ENCODE results near the gene CD226.

CD226 gene

DNA sequence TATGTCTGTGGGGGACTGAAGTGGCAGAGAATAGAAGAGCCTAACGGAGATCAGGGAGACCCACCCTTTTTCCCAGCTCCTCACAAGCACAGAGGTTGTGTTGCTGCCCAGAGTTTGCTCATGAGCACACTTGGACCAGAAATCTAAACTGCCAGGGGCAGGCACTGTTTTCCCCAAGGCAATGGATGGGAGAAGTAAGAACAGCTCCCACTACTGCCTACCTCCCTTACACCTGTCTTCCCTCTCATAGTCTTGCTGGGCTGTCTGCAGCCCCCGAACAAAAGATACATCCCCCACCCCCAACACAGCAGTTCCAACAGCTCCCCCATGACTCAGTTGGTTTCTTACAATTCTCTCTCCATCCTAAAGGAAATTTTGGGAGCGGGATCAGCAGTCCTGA is 48.1 kb upstream of the CD226 start:
- H4K20me1 ChIP-seq (ENCODE audit: low read depth, low read length), result no peaks in the 10 kb centered on the region
- H3K9me2 ChIP-seq (replicated peaks; ENCODE audit: insufficient read depth, low read length), result no peaks in the 10 kb centered on the region
- no peak overlapping the region for H3K27ac ChIP-seq (ENCODE audit: low read depth, low read length)
- no peak overlapping the region for H2AFZ ChIP-seq (ENCODE audit: low read depth, low read length, severe bottlenecking)
- no peaks in the 10 kb centered on the region for H3K27me3 ChIP-seq (ENCODE audit: low read length)
- H3F3A ChIP-seq (ENCODE audit: insufficient read depth), result no peaks in the 10 kb centered on the region
- H3K9me3 ChIP-seq (ENCODE audit: insufficient read depth, low read length), result no peaks in the 10 kb centered on the region
- H3K4me2 ChIP-seq (ENCODE audit: low read depth, low read length, poor library complexity, severe bottlenecking), result no peak overlapping the region
- no peaks in the 10 kb centered on the region for H3K36me3 ChIP-seq (ENCODE audit: low read length)
- H3K79me2 ChIP-seq (ENCODE audit: insufficient read depth, low read length), result no peaks in the 10 kb centered on the region
- H3K4me3 ChIP-seq (ENCODE audit: insufficient read depth, low read length, poor library complexity, severe bottlenecking), result no peak overlapping the region
- H3K9ac ChIP-seq (ENCODE audit: low read length), result no peak overlapping the region
- TF ChIP-seq EZH2phosphoT487 (conservative IDR thresholded peaks at IDR 0.05; ENCODE audit: low read length), result no peak
- TF ChIP-seq, protein P1, sequence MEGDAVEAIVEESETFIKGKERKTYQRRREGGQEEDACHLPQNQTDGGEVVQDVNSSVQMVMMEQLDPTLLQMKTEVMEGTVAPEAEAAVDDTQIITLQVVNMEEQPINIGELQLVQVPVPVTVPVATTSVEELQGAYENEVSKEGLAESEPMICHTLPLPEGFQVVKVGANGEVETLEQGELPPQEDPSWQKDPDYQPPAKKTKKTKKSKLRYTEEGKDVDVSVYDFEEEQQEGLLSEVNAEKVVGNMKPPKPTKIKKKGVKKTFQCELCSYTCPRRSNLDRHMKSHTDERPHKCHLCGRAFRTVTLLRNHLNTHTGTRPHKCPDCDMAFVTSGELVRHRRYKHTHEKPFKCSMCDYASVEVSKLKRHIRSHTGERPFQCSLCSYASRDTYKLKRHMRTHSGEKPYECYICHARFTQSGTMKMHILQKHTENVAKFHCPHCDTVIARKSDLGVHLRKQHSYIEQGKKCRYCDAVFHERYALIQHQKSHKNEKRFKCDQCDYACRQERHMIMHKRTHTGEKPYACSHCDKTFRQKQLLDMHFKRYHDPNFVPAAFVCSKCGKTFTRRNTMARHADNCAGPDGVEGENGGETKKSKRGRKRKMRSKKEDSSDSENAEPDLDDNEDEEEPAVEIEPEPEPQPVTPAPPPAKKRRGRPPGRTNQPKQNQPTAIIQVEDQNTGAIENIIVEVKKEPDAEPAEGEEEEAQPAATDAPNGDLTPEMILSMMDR (IDR thresholded peaks at IDR 0.05; ENCODE audit: insufficient read depth, low read length, poor library complexity, severe bottlenecking), result no peak

DNA sequence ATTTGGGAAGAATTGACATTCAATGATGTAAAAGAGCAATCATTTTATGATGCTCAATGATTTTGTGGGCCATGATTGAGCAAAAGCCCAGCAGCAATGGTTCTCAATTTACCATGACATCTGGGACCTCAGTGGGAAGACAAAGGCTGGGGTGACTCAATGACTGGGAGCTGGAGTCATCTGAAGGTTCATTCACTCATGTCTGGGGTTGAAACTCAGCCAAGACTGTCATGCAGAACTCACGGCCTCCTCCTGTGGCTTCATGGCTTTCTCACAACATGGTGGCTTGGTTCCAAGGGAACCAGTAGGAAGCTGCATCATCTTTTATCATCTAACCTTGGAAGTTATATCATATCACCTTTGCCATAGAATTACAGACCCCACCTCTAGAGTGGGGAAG is 45.1 kb upstream of the CD226 start:
- TF ChIP-seq, protein P1 (IDR thresholded peaks at IDR 0.05; ENCODE audit: insufficient read depth, low read length, poor library complexity, severe bottlenecking), result no peak
- TF ChIP-seq EZH2phosphoT487 (conservative IDR thresholded peaks at IDR 0.05; ENCODE audit: low read length), result no peak
- Histone ChIP-seq H2AFZ (ENCODE audit: low read depth, low read length, severe bottlenecking) (no peak overlapping the region), H4K20me1 (ENCODE audit: low read depth, low read length) (no peaks in the 10 kb centered on the region), H3K4me2 (ENCODE audit: low read depth, low read length, poor library complexity, severe bottlenecking) (no peak overlapping the region), H3K4me3 (ENCODE audit: insufficient read depth, low read length, poor library complexity, severe bottlenecking) (no peak overlapping the region), H3K9me3 (ENCODE audit: insufficient read depth, low read length) (no peaks in the 10 kb centered on the region), H3K36me3 (ENCODE audit: low read length) (peaks cover 9% of the 10 kb centered on the region), H3K79me2 (ENCODE audit: insufficient read depth, low read length) (no peaks in the 10 kb centered on the region), H3K27ac (ENCODE audit: low read depth, low read length) (no peak overlapping the region), H3K9me2 (replicated peaks; ENCODE audit: insufficient read depth, low read length) (no peaks in the 10 kb centered on the region), H3F3A (ENCODE audit: insufficient read depth) (no peaks in the 10 kb centered on the region), H3K9ac (ENCODE audit: low read length) (no peak overlapping the region), H3K27me3 (ENCODE audit: low read length) (no peaks in the 10 kb centered on the region)

GRCh38 chr18:69987870-69988269 is 40.2 kb upstream of the CD226 start:
- Histone ChIP-seq H3K9ac (ENCODE audit: low read length) (no peak overlapping the region), H4K20me1 (ENCODE audit: low read depth, low read length) (no peaks in the 10 kb centered on the region)
- TF ChIP-seq, protein P1 (IDR thresholded peaks at IDR 0.05; ENCODE audit: insufficient read depth, low read length, poor library complexity, severe bottlenecking), result no peak

DNA sequence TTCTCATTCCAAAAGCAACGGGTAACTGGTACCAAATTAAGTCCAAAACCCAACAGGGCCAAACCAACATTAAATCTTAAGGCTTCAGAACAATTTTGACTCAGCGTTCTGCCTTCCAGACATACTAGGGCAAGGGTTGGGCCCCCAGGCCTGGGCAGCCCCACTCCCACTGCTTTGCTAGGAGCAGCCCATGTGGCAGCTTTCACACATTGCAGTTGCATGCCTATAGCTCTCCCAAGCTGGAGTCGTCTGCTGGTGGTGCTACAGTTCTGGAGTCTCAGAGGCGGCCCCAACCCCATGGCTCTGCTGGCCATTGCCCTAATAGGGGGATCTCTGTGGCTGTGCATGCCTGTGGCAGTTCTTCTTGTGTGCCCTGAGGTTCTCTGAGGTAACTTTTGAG is 37.6 kb upstream of the CD226 start:
- Histone ChIP-seq H3K4me2 (ENCODE audit: low read depth, low read length, poor library complexity, severe bottlenecking) (no peak overlapping the region), H3K27ac (ENCODE audit: low read depth, low read length) (no peak overlapping the region), H4K20me1 (ENCODE audit: low read depth, low read length) (no peaks in the 10 kb centered on the region), H3K9me3 (ENCODE audit: insufficient read depth, low read length) (no peaks in the 10 kb centered on the region), H3K27me3 (ENCODE audit: low read length) (no peaks in the 10 kb centered on the region), H3K4me3 (ENCODE audit: insufficient read depth, low read length, poor library complexity, severe bottlenecking) (no peak overlapping the region), H3F3A (ENCODE audit: insufficient read depth) (no peaks in the 10 kb centered on the region), H3K9me2 (replicated peaks; ENCODE audit: insufficient read depth, low read length) (no peaks in the 10 kb centered on the region), H3K79me2 (ENCODE audit: insufficient read depth, low read length) (no peaks in the 10 kb centered on the region), H3K9ac (ENCODE audit: low read length) (no peak overlapping the region), H2AFZ (ENCODE audit: low read depth, low read length, severe bottlenecking) (no peak overlapping the region), H3K36me3 (ENCODE audit: low read length) (peaks cover 9% of the 10 kb centered on the region)
- TF ChIP-seq, protein P1 (IDR thresholded peaks at IDR 0.05; ENCODE audit: insufficient read depth, low read length, poor library complexity, severe bottlenecking), result no peak
- no peak for TF ChIP-seq EZH2phosphoT487 (conservative IDR thresholded peaks at IDR 0.05; ENCODE audit: low read length)

More at GRCh38 chr18:69987870-69988269, 40.2 kb upstream of the CD226 start:
- Histone ChIP-seq H2AFZ (ENCODE audit: low read depth, low read length, severe bottlenecking) (no peak overlapping the region), H3F3A (ENCODE audit: insufficient read depth) (no peaks in the 10 kb centered on the region), H3K9me3 (ENCODE audit: insufficient read depth, low read length) (no peaks in the 10 kb centered on the region), H3K79me2 (ENCODE audit: insufficient read depth, low read length) (no peaks in the 10 kb centered on the region), H3K9me2 (replicated peaks; ENCODE audit: insufficient read depth, low read length) (no peaks in the 10 kb centered on the region), H3K4me2 (ENCODE audit: low read depth, low read length, poor library complexity, severe bottlenecking) (no peak overlapping the region), H3K36me3 (ENCODE audit: low read length) (peaks cover 9% of the 10 kb centered on the region), H3K27me3 (ENCODE audit: low read length) (no peaks in the 10 kb centered on the region), H3K4me3 (ENCODE audit: insufficient read depth, low read length, poor library complexity, severe bottlenecking) (no peak overlapping the region), H3K27ac (ENCODE audit: low read depth, low read length) (no peak overlapping the region)

All from SU-DHL-6 (cell line).